Loucy (cell line): ENCODE data around the gene DENND4A.

Experiments used
- CTCF ChIP-seq: fragments of 200-600 bp; sonication (generic); conservative IDR thresholded peaks from 2 replicates; pipeline ENCODE4 v1.5.1; 2014; ENCODE audit warnings: mild to moderate bottlenecking, antibody characterized with exemption, low read length
- EZH2phosphoT487 ChIP-seq: fragments of 200-600 bp; IDR thresholded peaks from 2 replicates; pipeline ENCODE4 v1.6.1; 2018; ENCODE audit warnings: antibody characterized with exemption, mild to moderate bottlenecking, moderate library complexity, borderline replicate concordance

DNA sequence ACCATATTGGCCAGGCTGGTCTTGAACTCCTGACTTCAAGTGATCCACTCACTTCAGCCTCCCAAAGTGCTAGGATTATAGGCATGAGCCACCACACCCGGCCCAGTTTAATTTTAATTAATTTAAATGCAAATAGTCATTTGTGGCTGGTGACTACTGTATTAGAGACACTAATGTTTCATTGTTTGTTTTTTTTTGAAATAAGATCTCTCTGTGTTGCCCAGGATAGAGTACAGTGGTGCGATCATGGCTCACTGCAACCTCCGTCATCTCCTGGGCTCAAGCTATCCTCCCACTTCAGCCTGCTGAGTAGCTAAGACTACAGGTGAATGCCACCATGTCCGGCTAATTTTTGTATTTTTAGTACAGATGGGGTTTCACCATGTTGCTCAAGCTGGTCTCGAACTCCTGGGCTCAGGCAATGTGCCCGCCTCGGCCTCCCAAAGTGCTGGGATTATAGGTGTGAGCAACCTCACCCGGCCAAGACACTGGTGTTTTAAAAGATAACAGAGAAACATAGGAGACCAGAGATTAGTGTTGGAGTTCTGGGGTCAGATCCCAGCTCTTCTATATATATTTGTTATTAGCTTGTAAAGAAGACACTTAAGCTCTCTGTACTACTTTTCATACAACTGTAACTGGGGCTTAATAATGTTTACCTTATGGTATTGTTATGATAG lies 42.6 kb upstream of the DENND4A start:
- TF ChIP-seq CTCF (no peak), EZH2phosphoT487 (no peak)
